HPDE6-E6E7 (cell line): ENCODE results near the gene HSD17B12.
"Not testable (repeated sequence)": the region's sequence is repeated elsewhere in the genome, so short reads cannot be mapped to it uniquely, and the experiment has no call there.

Experiments
- DNase-seq: peaks from one replicate; pipeline ENCODE4 v3.0.0; 2011; ENCODE audit warnings: missing footprints; ENCODE audit errors: extremely low spot score

The HSD17B12 gene

DNA sequence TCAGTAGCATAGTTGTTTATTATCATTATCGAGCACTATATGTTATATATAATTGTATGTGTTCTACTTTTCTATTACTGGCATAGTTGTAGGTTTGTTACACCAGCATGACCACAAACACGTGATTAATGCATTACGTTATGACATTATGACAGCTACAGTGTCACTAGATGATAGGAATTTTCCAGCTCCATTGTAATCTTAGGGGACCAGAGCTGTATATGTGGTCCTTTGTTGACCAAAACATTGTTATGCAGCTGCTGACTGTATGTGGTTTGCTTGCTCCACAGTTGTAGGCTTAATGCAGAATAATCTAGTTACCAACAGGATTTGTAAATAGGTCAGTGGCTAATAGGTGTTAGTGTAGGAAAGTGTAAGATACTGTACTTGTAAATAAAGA, 66.1 kb downstream of the HSD17B12 start:
- DNase-seq: no peak

DNA sequence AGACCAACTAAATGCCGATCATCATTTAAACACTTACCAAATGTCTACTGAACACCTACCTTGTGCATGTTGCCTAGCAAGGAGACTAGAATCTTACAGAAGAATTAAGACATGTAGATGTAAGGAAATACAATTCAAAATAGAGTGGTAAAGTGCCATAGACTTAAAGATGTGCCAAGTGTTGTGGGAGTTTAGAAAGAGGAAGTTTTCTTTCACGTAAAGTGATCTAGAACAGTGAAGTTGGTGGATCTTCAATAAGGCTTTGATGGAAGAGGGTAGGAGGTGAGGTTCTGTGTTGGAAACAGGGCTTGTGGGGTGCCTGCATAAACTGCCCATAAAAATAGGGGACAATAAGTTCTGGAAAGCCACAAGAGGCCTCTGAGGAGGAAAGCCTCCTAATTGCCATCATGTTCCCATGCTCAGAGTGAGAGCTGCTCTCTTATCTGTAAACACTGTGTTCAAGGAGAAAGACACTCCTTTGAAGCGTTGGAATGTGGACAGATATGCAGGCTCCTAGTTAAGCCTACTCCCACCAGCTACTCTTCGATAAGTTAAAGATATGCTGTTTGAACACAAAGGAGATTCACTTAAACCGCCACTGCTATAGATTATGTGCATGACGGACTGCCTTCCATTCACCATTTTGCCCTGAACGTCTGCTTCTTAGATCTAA, 66.7 kb downstream of the HSD17B12 start:
- no peak for DNase-seq

DNA sequence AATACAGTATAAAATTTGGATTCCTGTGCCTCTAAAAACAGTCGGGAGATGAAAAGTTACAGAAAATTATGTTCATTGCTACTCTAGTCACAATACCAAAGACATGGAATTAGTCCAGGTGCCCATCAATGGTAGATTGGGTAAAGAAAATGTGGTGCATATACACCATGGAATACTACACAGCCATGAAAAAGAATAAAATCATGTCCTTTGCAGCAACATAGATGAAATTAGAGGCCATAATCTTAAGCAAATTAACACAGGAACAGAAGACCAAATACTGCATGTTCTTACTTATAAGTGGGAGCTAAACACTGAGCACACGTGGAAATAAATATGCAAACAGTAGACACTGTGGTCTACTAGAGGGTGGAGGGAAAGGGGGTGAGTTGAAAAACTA, 67.6 kb downstream of the HSD17B12 start:
- no peak for DNase-seq

DNA sequence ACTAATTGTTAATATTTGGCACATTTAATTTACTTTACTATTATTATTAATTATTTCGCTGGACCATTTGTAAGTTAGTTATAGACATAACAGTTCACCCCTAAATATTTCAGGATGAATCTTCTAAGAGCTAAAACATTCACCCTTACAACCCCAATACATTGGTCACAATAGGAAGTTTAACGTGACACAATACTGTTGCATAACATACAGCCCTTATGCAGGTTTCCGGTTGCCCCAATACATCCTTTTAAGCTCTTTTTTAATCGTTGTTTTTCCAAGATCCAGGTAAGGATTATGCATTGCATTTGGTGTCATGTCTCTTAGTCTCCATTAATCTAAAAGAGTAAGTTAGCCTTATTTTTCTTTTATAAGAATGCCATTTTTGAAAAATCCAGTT, 71.2 kb downstream of the HSD17B12 start:
- no peak for DNase-seq

DNA sequence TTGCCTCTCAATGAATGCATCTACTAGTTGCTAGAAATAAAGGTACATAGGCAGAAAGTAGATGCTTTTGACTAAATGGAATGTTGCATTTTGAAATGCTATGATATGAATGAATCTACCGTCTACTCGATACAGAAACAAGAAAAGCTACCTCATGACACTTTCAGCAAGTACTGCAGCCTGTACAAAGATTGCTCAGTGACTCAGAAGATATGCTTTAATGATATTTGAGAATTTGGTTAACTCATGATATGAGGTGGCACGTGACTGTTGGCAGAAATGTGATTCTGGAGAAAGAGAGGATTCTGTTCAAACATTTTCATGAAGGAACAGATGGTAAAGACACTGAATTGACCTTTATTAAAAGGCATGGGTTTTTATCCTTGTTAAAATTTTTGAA, 76.0 kb downstream of the HSD17B12 start:
- no peak for DNase-seq

DNA sequence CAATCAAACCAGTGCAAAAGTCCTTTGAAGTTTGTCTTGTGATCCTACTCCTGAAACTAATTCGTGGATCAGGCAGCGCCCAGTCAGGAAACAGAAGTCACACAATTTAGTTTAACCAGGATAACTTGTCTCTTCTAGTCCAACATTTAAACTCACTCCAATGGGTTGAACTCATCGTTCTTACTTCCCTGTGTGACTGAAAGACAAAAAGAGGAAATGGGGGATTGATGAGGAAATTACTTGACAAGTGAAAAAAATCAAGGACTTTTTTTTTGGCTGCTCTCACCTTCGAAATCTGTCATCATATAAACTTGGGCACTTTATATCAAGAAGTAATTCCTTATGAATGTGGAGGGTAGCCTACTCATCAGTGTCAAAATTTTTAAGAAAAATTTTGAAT, 78.4 kb downstream of the HSD17B12 start:
- DNase-seq: no peak

DNA sequence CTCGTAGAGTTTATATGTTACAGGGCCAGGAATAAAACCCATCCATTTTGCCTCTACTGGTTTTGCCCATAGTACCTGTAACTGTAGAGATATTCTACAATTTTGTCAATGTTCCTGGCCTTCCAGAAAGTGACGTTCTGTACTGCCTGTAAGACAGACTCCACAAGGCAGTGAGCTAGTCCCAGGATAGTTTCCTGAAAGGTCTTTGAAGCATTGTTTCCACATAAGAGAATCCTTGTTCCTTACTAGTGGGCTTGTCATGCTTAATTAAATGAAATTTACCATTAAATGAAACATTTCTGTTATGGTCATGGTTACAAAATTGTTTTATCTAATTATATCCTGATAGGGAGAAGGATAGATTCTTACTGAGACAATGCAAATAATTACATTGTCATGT, 80.4 kb downstream of the HSD17B12 start:
- no peak for DNase-seq

DNA sequence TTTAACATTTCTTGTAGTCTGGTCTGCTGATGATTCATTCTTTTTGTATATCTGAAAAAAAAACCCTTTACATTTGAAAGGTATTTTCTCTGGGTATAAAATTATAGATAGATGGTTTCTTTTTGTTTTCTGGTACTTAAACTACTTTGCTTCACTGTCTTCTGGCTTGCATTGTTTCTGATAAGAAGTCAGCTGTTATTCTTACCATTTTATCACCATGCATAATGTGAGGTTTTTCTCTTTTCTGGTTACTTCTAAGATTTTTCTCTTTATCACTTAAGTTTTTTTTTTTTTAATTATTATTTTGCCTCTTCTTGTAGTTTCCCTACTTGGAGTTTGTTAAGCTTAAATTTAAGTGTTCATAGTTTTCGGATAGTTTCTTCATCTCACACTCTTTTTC, 84.7 kb downstream of the HSD17B12 start:
- no peak for DNase-seq

DNA sequence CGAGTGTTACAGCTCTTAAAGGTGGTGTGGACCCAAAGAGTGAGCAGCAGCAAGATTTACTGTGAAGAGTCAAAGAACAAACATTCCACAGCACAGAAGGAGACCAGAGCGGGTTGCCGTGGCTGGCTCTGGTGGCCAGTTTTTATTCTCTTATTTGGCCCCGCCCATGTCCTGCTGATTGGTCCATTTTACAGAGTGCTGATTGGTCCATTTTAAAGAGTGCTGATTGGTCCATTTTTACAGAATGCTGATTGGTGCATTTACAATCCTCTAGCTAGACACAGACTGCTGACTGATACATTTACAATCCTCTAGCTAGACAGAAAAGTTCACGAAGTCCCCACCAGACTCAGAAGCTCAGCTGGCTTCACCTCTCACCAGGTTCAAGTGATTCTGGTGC, 88.1 kb downstream of the HSD17B12 start:
- DNase-seq: not testable (repeated sequence)

DNA sequence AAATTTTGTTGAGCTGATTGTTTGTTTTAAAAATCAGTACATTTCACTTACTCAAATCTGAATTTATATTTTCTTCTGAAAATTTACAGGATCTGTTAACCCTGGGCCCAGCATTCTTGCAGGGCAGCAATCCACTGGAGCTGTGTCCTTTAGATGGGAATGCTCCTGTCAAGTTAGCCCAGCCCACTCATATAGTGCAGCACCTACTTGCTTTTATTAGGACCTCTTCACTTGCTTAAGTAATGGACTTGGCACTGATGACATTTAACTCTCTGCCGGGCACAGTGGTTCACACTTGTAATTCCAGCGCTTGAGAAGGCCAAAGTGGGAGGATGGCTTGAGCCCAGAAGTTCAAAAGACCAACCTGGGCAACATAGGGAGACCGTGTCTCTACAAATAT, 89.6 kb downstream of the HSD17B12 start:
- DNase-seq: no peak

DNA sequence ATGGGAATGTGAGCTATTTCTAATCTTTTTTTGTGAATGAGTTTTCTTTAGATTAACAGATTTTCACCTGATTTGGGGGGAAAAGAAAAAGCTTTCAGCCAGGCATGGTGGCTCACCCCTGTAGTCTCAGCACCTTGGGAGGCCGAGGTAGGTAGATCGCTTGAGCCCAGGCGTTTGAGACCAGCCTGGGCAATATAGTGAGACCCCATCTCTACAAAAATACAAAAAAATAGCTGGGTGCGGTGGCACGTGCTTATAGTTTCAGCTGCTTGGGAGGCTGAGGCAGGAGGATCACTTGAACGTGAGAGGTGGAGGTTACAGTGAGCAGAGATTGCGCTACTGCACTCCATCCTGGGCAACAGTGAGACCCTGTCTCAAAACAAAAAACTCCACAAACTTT, 92.2 kb downstream of the HSD17B12 start:
- DNase-seq: no peak

DNA sequence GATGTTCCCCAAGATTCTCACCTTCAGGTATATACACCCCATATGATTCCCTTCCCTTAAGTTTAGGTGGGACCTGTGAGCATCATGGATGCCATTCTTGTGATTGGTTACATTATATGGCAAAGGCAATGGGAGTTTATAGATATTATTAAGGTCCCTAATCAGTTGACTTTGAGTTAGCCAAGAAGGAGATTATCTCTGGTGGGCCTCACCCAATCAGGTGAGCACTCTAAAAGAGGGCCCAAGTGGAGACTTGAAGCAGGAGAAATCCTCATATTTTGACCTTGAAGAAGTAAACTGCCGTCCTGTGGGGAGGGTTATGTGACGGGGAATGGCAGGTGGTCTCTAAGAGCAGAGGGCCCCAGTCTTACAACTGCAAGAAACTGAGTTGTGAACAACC, 94.2 kb downstream of the HSD17B12 start:
- DNase-seq: no peak

DNA sequence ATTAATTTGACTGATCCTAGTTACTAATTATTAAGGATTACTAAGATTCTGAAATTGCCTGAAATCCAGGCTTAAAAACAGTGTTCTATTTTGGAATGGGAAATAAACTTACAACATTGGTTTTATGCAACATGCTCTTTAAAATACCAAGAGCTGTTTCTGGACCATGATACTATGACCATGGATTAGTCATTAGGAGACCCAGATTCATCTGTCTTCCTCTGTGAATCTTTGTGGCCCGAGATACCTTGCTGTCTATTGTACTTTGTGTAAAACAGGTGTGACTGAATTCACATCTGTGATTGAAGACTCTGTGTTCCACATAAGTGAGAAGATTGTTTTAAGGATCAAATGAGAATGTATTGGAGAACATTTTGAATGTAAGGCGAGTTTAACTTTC, 98.8 kb downstream of the HSD17B12 start:
- no peak for DNase-seq

DNA sequence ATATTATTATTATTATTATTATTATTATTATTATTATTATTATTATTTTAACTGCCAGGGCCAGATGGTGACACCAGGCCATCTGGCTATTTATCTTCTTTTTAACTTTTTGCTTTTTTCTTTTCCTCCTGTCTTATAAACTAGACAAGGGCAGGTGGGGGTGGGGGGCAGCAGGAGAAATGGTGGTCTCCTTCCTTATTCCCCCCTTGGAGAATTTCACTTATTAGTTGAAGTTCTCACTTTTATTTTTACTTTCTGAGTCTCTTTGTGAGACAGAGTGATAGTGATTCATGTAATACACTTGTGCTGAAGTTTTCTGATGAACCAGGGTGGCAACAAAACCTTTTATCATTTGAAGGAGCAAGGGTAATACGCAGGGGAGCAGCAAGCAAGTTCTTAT, 103.8 kb downstream of the HSD17B12 start:
- DNase-seq: no peak

DNA sequence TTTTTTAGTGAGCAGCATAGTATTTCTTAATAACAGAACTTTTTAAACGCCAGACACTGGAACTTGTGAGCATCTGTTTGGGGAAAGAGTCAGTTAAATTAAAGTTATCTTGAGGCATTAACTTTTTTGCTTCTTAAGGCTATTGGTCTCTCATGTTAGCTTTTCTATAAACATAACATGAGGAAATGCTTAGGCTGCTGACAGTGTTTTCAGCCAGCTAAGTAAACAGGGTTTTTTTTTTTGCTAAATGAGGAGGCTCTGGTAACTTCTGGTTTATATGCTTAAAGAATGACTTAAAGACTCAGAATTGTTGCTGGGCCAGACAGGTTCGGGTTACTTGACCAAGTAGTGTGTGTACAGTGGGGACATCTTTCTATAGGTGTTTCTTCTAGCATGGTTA, 104.3 kb downstream of the HSD17B12 start:
- no peak for DNase-seq

DNA sequence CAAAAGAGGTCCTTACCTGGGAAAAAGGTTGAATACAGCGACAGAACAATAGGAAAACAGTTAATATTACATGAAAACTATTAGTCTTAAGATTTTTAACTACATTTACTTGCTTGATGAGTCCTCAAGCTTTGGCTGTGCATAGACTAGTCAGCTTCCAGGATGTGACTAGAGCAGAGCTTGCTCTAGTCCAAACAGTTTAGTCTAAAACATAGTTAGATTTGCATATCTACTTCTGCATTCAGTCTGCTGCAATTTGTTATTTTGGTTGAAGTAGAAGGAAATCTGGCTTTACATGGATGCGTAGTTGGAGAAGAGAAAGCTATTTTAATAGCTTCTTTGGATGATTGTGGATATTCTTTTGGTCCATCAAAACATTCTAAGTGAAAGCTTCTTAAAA, 104.8 kb downstream of the HSD17B12 start:
- no peak for DNase-seq

DNA sequence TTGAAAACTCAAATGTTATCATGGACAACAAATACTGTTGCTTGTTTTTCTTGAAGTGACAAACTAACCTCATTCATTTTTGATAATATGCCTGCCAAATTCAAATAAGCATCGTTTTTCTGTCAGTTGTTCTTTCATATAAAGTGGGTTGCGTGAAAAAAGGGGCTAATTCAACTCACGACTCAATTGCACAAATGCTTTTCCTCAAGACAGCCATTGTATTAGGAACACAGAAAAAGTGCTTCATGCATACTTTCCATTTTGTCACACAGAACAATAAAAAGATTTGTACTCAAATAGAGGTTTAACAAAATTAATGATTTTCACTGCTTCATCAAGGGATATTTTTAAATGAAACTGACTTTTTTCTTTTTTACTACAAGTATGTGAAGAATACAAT, 105.5 kb downstream of the HSD17B12 start:
- DNase-seq: no peak

DNA sequence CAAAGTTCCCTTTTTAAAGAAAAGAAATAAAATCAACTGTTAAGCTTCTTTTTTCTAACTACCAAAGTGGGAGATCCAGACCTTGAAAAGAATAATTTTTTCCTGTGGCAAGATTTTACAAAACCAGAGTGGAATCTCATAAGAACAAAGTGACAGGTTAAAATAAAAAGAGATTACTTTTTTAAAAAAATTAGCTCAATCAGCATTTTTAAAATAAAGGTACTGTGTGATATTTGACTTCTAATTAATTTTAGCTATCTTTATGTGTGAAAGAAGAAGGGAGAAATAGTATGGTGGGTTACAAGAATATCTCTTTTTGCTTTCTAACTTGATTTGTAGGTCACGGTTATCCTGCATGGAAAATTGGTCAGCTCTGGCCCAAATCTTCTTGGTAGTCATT, 107.3 kb downstream of the HSD17B12 start:
- no peak for DNase-seq

DNA sequence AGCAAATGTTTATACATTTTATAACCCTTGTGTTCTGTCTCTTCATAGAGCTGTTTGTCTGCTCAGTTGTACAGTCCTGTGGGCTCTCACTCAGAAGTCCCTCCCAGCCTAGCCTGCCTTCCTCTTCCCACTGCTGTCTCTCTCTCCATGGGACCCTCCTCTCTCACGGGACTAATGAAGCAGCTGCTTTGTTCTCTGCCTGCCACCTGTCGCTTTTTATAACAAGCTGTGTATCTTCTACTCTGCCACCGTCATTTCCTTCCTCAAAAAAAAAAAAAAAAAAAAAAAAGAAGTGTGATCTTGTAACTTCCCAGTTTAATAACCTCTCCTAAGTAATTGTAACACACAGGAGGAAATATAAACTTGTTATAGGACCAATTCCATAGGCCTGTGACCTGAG, 107.9 kb downstream of the HSD17B12 start:
- DNase-seq: no peak

DNA sequence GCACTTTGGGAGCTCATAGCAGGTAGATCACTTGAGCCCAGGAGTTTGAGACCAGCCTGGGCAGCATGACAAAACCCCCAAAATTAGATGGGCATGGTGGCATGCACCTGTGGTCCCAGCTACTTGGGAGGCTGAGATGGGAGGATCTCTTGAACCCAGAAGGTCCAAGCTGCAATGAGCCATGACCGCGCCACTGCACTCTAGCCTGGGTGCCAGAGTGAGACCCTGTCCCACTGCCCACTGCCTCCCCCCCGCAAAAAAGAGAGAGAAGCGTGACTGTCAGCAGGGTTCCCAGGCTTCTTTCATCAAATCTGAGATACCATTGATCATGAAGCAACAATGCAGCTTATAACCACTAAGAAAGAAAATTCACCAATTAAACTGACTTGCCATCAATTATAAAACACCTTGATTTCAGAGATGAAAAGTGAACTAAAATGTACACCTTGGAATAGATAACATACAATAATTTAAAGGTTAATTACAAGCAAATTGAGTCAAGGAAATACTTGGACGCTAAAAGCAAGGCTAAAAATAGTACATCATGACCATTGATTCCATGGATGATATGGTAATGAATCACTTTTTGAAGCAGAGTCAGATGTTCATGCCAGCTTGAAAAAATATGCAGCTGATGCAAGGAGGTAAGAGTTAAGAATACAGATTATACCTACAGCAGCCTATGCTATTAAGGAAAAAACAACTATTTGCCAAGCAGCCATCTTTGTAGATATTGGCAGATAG, 109.3 kb downstream of the HSD17B12 start:
- DNase-seq: peak; percentile 40

DNA sequence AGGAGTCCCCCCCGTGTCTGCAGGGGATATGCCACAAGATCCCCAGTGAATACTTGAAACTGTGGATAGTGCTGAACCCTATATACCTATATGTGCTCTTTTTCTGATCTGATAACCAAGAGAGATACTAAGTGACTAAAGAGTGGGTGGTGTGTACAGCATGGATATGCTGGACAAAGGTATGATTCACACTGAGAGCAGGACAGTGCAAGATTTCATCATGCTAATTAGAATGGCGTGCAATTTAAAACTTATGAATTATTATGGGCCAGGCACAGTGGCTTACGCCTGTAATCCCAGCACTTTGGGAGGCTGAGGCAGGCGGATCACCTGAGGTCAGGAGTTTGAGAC, 109.9 kb downstream of the HSD17B12 start:
- peak; percentile 3 for DNase-seq

DNA sequence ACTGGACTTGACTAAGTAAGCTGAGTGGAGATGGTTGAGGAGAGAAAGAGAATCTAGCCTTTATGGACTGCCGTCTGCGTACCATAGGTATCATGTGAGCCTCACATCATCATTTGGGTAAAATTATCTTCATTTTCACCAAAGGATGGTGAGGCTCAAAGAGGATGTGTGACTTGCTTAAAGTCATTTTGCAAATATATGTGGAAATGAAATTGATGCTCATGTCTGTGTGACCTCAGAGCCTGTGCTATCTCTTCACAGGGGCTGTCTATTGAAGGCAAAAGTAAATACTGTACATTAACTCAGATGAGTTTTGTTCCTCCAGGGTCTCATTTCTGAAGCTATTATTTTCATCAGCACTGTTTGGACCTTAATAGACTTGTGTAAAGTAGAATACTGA, 116.8 kb downstream of the HSD17B12 start:
- no peak for DNase-seq

DNA sequence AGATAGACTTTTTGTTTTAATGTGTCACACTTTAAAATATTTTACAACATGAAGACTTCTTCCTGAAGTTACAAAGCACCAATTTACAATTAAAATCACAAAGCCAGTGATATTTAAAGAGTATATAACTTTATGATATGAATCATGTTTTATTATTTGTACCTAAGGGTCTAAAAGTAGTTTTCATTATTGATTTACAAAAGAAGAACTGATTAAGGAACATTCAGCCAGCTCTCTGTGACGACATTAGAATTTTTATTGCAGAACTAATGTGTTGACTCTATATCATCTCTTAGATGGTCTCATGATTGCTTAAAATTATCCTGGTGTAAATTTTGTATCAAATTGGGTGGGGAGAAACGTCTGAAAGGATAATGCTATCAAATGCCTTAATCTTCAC, 117.3 kb downstream of the HSD17B12 start:
- no peak for DNase-seq

DNA sequence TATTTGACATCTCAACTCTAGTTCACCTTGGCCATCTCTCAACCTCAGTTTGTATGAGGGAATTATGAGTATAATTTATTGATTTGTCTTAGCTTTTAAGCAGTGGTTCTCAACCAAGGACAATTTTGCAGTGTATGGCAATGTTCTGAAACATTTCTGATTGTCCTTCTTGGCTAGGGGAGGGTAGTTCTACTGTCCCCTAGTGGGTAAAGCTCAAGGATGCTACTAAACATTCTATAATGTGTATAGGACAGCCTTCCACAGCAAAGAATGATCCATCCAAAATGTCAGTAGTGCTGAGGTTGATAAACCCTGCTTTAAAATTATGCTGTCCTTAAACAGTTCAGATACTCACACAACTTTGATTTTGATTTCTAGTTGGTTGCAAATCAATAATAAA, 122.0 kb downstream of the HSD17B12 start:
- no peak for DNase-seq
